NB4 (cell line): ENCODE data around the gene OS9.
A peak's percentile ranks its signal among the peaks of the same experiment; 100 is the strongest.

Experiments
- DNase-seq: peaks from one replicate; pipeline ENCODE4 v3.0.0; 2010; ENCODE audit warnings: low read depth
- H3K4me3 ChIP-seq: one replicate; pipeline ENCODE4 v1.5.1; 2011; ENCODE audit warnings: mild to moderate bottlenecking, low read depth, low read length, moderate library complexity
- MYC ChIP-seq: IDR thresholded peaks from 2 replicates; pipeline ENCODE4 v1.6.1; 2011; ENCODE audit warnings: low read depth, low read length
- POLR2A ChIP-seq: IDR thresholded peaks from 2 replicates; pipeline ENCODE4 v1.6.1; 2011; ENCODE audit warnings: mild to moderate bottlenecking; ENCODE audit not compliant: insufficient read length; ENCODE audit errors: extremely low read depth
- TF ChIP-seq, protein P1 (sequence below): IDR thresholded peaks from 2 replicates; pipeline ENCODE4 v1.6.1; 2011; ENCODE audit warnings: low read depth, low read length
- TF ChIP-seq, protein P2 (sequence below): IDR thresholded peaks from one replicate; pipeline ENCODE4 v1.5.1; 2012; ENCODE audit warnings: low read depth, low read length

Gene OS9

GRCh38 chr12:57751432-57751787 lies 57.5 kb downstream of the OS9 start:
- peak overlapping the region; percentile 82 for H3K4me3 ChIP-seq
- peak; percentile 30 for DNase-seq

GRCh38 chr12:57751788-57752667 lies 58.1 kb downstream of the OS9 start, which contains the start of gene CDK4:
Gene CDK4, minus strand, starts transcription at chr12:57752310. Its CDS starts 593 bp downstream, at chr12:57751717.
- TF ChIP-seq, protein P1, sequence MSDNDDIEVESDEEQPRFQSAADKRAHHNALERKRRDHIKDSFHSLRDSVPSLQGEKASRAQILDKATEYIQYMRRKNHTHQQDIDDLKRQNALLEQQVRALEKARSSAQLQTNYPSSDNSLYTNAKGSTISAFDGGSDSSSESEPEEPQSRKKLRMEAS = peak; percentile 100
- TF ChIP-seq, protein P2, sequence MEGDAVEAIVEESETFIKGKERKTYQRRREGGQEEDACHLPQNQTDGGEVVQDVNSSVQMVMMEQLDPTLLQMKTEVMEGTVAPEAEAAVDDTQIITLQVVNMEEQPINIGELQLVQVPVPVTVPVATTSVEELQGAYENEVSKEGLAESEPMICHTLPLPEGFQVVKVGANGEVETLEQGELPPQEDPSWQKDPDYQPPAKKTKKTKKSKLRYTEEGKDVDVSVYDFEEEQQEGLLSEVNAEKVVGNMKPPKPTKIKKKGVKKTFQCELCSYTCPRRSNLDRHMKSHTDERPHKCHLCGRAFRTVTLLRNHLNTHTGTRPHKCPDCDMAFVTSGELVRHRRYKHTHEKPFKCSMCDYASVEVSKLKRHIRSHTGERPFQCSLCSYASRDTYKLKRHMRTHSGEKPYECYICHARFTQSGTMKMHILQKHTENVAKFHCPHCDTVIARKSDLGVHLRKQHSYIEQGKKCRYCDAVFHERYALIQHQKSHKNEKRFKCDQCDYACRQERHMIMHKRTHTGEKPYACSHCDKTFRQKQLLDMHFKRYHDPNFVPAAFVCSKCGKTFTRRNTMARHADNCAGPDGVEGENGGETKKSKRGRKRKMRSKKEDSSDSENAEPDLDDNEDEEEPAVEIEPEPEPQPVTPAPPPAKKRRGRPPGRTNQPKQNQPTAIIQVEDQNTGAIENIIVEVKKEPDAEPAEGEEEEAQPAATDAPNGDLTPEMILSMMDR = no peak
- TF ChIP-seq MYC = peak; percentile 96
- TF ChIP-seq POLR2A = peak; percentile 84
- peak; percentile 100 for DNase-seq
- H3K4me3 ChIP-seq = peak within 1 kb of the TSS; percentile 82

More at GRCh38 chr12:57751432-57751787, 57.5 kb downstream of the OS9 start:
- TF ChIP-seq, protein P2 = no peak
- TF ChIP-seq, protein P1 = no peak
- TF ChIP-seq MYC (no peak), POLR2A (no peak)

DNA sequence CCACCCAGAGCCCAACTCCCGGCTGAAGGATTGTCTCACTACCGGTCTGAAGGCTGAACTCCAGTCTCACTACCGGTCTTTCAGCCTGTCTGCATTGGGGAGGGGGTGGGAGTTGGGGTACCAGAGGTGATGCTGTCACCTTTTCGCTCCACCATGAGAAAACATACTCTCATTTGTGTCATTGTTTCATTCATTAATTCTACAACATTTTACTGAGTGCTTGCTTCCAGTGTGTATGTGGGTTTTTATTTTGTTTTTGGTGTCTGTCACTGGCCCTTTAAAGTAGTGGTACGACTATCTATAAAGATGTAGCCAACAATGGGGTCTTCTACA lies 58.7 kb downstream of the OS9 start:
- peak overlapping the region; percentile 48 for H3K4me3 ChIP-seq
- no peak for DNase-seq
- TF ChIP-seq POLR2A (no peak), MYC (no peak)
- TF ChIP-seq, protein P2 = no peak
- TF ChIP-seq, protein P1 = no peak

GRCh38 chr12:57753756-57754337 lies 59.9 kb downstream of the OS9 start:
- no peak for DNase-seq
- TF ChIP-seq, protein P1 = no peak
- TF ChIP-seq, protein P2 = no peak
- TF ChIP-seq MYC = no peak
- no peak for TF ChIP-seq POLR2A
- H3K4me3 ChIP-seq = no peak overlapping the region

DNA sequence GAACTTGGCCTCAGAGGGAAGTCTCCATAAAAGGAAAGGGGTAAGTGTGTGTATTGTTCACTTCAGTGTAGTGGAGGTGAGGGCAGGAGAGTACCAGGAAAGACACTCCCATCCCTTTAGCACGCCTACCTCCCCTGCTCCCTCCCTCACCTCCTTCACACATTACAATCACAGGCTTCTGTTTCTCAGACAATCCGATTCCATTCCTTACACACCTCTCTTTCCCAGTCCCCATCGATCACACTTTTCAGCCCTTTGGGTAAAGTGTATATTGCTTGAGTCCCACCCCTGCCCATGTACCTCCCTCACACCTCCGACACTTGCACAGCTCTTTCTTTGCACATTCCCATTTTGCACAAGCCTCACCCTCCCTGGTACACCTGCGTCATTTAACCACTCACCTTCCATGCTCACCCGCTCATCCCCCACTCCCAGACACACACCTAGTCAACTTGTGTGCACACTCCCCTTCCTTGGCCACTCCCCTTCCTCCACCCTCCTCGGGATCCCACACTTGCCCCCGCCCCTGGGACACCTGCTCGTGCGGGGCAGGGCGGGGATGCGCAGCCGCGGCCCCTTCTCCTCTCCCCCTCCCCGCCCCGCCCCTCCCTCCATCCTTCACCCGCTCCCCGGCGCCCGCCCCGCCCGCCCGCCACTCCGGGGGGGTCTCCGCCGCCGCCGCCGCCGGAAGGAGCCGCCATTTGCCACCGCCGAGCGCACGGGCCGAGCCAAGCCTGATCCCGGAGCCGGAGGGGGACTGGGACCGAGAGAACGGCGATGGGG lies 60.7 kb downstream of the OS9 start, which contains the start of gene MARCHF9:
Gene MARCHF9 (plus strand): TSS at position 693 of the 783 bp plus-strand sequence. CDS start 426 bp downstream, outside the sequence.
- peak; percentile 56 for DNase-seq
- H3K4me3 ChIP-seq = peak within 1 kb of the TSS; percentile 36
- TF ChIP-seq, protein P1 = no peak
- TF ChIP-seq MYC (no peak), POLR2A (no peak)

- no peak for DNase-seq
- TF ChIP-seq, protein P2 = no peak
- no peak for TF ChIP-seq POLR2A
- TF ChIP-seq MYC = no peak
- TF ChIP-seq, protein P1 = no peak
- H3K4me3 ChIP-seq = no peak overlapping the region
These were observed 61.2 kb downstream of the OS9 start for GRCh38 chr12:57755194-57755453.
